ENCODE measurements around the gene ANP32A. TPM values are rescaled to one million over a fixed set of nuclear protein-coding genes. Genes with fewer than 3 reads are reported as not detected.

The ANP32A gene
- total and polyA plus RNA-seq, 2 experiments from 2014 or later = 140 to 278 TPM

DNA sequence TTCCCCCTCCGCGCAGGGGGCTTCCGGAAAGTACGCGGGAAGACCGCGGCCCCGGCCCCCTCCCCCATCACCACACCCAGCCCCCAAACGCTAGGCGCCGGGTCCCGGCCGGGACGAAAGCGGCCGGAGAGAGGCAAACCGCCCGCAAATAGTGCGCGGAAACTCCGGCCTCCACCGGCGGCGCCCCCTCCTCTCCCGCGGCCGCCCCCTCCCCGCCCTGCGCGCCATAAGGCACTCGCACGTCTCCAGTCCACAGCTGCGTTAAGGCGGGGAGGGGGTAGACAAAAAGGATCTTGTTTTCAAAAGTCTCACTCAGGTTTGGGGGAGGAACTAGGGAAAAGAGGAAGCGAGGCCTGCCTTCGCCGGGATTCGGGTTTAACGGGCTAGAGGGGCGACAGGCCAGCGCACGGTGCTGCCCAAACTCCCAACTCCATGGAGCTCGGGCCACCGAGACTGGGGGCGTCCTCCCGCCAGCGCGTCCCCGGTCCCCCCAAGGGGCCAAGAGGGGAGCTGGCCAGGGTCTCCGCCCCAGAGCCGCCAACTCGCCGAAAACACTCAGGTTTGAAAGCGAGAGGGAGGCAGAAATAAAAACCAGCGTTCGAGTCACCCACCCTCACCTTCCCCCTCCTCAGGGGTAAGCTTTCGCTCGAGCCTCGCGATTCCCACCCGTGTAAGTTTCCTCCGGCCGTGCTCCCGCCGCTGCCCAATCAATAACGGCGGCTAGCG lies 1.8 kb downstream of the ANP32A start:
- Histone ChIP-seq H3K27me3 (no peaks in the 10 kb centered on the region), H3K4me3 (peak overlapping the region; percentile 96), H3K4me1 (ENCODE audit: low read depth) (peaks cover 24% of the 10 kb centered on the region), H3K9me3 (ENCODE audit: low read depth) (no peaks in the 10 kb centered on the region), H3K27ac (peak overlapping the region; percentile 99), H3K36me3 (no peaks in the 10 kb centered on the region)
- peak; percentile 54 to 58 for DNase-seq (ENCODE audit: low read depth in 1 of 2, low spot score in 1 of 2)
- TF ChIP-seq CTCF (IDR thresholded peaks at IDR 0.05; ENCODE audit: low read depth, low read length) = no peak

DNA sequence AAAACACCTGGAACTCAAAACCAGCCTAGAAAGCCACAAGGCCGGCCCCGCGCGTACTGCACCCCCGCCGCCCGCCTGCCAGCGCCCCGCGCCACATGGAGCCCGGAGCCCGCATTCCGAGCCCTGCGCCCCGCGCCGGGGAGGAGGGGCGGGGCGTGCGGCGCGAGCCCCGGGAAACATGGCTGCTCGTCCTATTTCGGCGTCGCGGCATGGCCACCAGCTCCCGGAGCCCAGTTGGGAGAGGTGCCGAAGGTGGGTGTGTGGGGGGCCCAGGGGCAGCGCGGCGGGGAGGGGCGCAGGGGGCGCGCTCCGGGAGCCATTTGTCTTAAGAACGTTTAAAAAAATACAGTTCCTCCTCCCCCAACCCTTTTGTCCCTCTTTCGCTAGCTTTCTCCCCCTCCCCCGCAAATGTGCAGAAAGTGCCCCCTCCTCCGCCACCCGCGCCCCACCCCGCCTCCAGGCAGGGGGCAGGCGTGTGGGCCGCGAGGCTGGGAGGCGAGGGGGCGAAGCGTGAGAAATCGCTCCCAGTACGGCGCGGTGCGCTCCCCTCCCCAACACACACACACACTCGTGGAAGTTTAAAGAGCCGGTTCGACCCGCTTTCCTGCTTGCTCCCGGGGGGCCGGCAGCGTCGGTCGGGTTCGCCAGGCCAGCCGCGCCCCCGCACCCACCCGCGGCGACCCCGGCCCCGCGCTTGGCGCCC lies 2.5 kb downstream of the ANP32A start:
- no peak for TF ChIP-seq CTCF (IDR thresholded peaks at IDR 0.05; ENCODE audit: low read depth, low read length)
- H3K4me3 ChIP-seq = peak overlapping the region; percentile 96
- DNase-seq (ENCODE audit: low read depth in 1 of 2, low spot score in 1 of 2) = peak; percentile 75 to 80
- peak overlapping the region; percentile 99 for H3K27ac ChIP-seq
- H3K9me3 ChIP-seq (ENCODE audit: low read depth) = no peaks in the 10 kb centered on the region
- no peaks in the 10 kb centered on the region for H3K27me3 ChIP-seq
- no peaks in the 10 kb centered on the region for H3K36me3 ChIP-seq
- peaks cover 28% of the 10 kb centered on the region for H3K4me1 ChIP-seq (ENCODE audit: low read depth)

DNA sequence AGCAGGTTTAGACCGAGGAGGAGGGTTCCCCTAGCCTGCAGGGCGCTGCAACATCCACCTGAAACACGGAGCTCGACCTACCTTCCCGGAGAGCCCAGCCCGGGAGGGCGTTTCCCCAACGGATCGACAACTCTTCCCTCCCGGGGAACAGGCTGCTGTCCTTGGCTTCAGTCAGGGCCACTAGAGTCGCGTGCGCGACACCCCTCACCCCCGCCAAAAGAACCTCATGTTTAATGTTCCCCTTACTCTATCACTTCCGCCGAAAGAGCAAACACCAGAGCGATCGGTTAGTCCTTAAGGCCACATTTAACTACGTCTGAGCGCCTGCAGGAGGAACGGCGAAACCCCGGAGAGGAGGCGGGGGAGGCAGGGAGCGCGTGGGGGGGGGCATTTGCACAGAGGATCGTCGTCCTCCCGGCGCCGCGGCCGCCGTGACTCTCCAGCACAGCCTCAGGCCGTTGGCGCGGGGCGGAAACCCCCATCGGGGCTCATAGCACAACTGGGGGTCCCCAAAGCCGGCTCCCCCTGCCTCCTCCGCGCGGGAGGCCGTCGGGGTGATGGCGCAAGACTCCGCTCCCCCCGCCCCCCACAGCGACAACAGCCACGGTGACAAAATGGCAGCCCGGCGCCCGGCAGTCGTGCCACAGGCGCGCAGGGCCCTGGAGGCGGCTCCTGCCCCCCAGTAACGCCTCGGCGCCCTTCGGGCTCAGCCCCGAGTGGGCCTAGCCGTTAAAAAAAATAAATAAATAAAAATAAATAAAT lies 3.2 kb downstream of the ANP32A start:
- no peak for TF ChIP-seq CTCF (IDR thresholded peaks at IDR 0.05; ENCODE audit: low read depth, low read length)
- peak overlapping the region; percentile 96 for H3K4me3 ChIP-seq
- H3K4me1 ChIP-seq (ENCODE audit: low read depth) = peaks cover 31% of the 10 kb centered on the region
- peak; percentile 76 to 81 for DNase-seq (ENCODE audit: low read depth in 1 of 2, low spot score in 1 of 2)
- H3K27me3 ChIP-seq = no peaks in the 10 kb centered on the region
- peak overlapping the region; percentile 99 for H3K27ac ChIP-seq
- no peaks in the 10 kb centered on the region for H3K9me3 ChIP-seq (ENCODE audit: low read depth)
- no peaks in the 10 kb centered on the region for H3K36me3 ChIP-seq

DNA sequence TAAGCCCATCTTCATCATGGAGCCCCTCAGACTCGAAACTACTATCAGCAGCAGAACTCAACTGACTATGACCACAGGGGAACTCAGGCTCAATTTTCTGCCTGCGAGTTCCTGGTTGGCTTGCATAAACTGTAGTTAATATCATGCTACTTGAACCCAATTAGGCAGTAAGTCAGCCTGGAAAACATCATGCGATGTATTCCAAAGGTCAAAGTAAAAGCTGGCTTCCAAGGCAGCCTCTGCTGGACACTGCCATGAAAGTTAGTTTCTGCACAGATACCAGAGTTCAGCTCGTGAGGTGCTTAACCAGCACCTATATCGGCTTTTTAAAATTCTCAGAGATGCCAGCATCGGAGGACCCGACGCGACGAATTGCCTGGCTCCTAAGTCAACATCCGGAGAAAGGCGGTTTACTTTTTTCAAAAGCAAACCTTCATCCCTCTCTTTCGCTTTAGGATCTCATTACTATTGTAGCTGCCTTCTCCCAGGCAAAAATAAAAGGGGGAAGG lies 3.8 kb downstream of the ANP32A start:
- DNase-seq (ENCODE audit: low read depth in 1 of 2, low spot score in 1 of 2) = peak; percentile 41 to 45
- Histone ChIP-seq H3K36me3 (no peaks in the 10 kb centered on the region), H3K9me3 (ENCODE audit: low read depth) (no peaks in the 10 kb centered on the region), H3K4me1 (ENCODE audit: low read depth) (peaks cover 32% of the 10 kb centered on the region), H3K4me3 (peak overlapping the region; percentile 96), H3K27ac (peak overlapping the region; percentile 99), H3K27me3 (no peaks in the 10 kb centered on the region)
- TF ChIP-seq CTCF (IDR thresholded peaks at IDR 0.05; ENCODE audit: low read depth, low read length) = no peak

- H3K27ac ChIP-seq = no peak overlapping the region
- no peaks in the 10 kb centered on the region for H3K27me3 ChIP-seq
- no peaks in the 10 kb centered on the region for H3K9me3 ChIP-seq (ENCODE audit: low read depth)
- H3K4me3 ChIP-seq = peak overlapping the region; percentile 96
- H3K36me3 ChIP-seq = no peaks in the 10 kb centered on the region
- peaks cover 33% of the 10 kb centered on the region for H3K4me1 ChIP-seq (ENCODE audit: low read depth)
- TF ChIP-seq CTCF (IDR thresholded peaks at IDR 0.05; ENCODE audit: low read depth, low read length) = no peak
- DNase-seq (ENCODE audit: low read depth in 1 of 2, low spot score in 1 of 2) = no peak
Measured at GRCh38 chr15:68816158-68816557, 4.5 kb downstream of the ANP32A start.
